Subcutaneous adipose tissue (tissue), 4 donors: ENCODE measurements around the gene CHRNA5. TPM values are rescaled to one million over a fixed set of nuclear protein-coding genes. Genes with fewer than 3 reads are reported as not detected.

Source experiments
- CTCF ChIP-seq: fragments of 450-650 bp; IDR thresholded peaks from one replicate; pipeline ENCODE4 v1.5.1; 2016; ENCODE audit warnings: low read depth, mild to moderate bottlenecking, control low read depth, antibody characterized with exemption, moderate library complexity
- total RNA-seq, 4 donors: library from RNA; depleted of rRNA; stranded (reverse); fragments of >200 nt; gene quantifications; one replicate each; pipeline ENCODE4 v1.1.0, GENCODE V29; 2016

Gene CHRNA5
- total RNA-seq, 4 donors from 2014 or later: 0.38 to 2.9 (median 0.56) TPM

DNA sequence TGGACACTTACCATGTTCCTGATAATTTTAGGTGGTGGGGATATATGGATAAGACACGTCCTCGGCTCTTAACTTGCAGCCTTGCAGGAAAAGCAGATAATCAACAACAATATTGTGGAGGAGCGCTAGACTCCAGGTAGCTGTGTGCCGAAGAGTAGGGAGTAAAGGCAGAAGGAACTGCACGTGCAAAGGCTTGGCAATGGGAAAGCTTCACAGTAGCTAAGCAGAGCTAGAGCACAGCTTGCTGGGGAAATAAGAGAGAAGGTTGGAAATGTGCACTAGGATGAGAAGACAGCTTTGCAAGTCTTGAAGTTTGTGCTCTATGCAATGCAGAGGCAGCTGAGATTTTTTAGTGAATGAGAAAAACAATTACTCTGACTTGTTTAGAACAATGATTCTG is 12.7 kb upstream of the CHRNA5 start:
- no peak for TF ChIP-seq CTCF

- no peak for TF ChIP-seq CTCF
Measured at GRCh38 chr15:78561490-78561889, 3.8 kb upstream of the CHRNA5 start.

DNA sequence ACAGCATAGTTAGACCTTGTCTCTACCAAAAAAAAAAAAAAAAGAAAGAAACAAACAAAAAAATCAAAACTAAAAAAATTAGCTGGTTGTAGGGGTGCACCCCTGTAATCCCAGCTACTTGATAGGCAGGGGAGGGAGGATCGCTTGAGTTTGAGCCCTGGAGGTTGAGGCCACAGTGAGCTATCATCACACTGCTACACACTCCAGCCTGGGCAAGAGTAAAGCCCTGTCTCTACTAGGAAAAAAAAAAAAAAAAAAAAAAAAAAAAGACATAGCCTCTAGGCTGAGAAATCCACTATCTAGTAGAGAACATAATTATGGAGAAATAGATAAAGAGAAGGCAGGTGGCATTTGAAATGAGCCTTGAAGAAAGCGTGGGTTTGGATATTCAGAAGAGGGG is 2.2 kb upstream of the CHRNA5 start:
- no peak for TF ChIP-seq CTCF

DNA sequence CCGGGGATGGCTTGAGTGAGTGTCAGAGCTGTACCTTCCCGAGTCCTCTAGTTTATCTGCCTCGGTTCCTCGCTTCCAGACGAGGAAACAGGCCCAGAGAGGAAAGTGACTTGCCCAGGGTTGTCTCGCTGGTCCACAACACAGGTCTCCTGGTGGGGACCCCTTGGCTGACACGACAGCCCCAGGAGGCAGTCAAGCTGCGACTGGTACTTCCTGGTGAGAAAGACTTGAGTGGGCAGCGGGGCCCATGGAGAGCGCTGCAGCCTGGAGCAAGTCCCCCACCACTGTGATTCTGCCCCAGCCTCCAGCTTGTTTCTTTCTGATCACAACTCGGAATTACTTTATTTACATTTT is 600 bp upstream of the CHRNA5 start:
- no peak for TF ChIP-seq CTCF

DNA sequence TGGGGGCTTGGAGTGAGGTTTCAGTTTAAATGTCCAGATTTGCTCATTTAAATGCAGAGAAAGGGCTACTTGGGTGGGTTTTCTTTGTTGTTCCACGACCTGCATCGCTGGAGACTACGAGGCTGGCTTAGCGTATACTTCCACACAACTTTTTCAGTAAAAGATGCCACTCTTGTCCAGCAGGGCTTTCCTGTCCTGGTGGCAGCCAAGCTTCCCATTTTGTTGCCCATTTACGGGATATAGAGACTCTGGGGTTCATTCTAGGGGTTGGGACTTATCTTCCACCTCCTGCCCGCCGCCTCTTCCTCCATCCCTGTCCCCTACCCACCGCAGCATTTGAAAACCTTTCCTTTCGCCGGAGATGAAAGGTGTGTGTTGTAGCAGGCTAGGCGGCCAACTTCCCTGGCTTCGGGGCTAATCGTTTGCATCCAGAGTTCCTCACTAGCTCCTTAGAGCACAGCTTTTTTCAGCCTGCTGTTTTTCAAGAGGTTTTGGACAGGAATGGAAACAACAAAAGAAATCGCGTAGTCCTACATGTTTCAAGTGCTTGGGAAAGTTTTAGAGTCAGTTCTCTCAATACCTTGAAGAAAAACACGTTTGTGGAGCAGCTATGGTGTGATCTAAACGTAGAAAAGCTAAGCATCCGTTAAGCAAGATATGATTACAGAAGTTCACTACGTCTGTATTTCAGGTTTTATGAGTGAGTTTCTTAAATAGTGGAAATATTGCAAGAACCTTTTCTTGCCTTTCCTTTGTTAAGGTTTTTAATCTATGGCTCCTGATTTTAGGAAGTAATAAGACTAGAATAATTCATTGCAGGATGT is 843 bp downstream of the CHRNA5 start:
- no peak for TF ChIP-seq CTCF

DNA sequence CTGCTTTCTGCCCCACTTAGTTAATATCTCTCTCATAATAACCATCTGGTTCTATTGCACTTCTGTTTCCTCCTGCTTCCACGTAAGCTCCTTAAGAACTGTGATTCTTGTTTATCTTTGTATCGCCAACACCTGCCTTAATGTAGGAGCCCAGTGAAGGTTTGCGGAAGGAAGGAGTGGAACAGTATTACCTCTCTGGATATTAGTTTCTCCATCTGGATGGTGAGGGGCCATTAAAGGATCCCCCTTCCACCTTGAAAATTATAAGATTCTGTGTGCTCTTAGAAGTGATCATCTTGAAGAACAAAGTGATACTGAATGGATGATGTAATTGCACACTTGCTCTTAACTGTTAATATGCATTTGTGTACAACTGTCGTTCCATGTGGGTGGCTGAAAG is 2.2 kb downstream of the CHRNA5 start:
- no peak for TF ChIP-seq CTCF

GRCh38 chr15:78570710-78571109 is 5.4 kb downstream of the CHRNA5 start:
- TF ChIP-seq CTCF: no peak
